GM19239 (cell line): ENCODE measurements around the gene LEP.

Source experiments
- DNase-seq: peaks from one replicate; pipeline ENCODE4 v3.0.0; 2011; ENCODE audit warnings: low spot score; ENCODE audit not compliant: insufficient read length
- FAIRE-seq: peaks from 2 replicates; lab custom pipeline; 2011; peaks lifted over from hg19 to GRCh38; lab: Jason Lieb, UNC

The LEP gene

GRCh38 chr7:128240696-128241386 lies at the start of gene LEP:
TSS of gene LEP (plus strand) at chr7:128241278. CDS start at chr7:128252019, 10,741 bp downstream.
- no peak for FAIRE-seq

GRCh38 chr7:128192497-128193142 lies 48.5 kb upstream of the LEP start:
- FAIRE-seq (no peak), DNase-seq (no peak)

More at GRCh38 chr7:128240696-128241386, at the start of gene LEP:
- DNase-seq, result no peak

GRCh38 chr7:128194533-128195282 lies 46.4 kb upstream of the LEP start:
- no peak for DNase-seq
- FAIRE-seq, result no peak

GRCh38 chr7:128197589-128197988 lies 43.5 kb upstream of the LEP start:
- FAIRE-seq (no peak), DNase-seq (no peak)

GRCh38 chr7:128197989-128198580 lies 43.0 kb upstream of the LEP start:
- no peak for DNase-seq
- no peak for FAIRE-seq

GRCh38 chr7:128200376-128200775 lies 40.7 kb upstream of the LEP start:
- DNase-seq, result no peak
- FAIRE-seq, result no peak

GRCh38 chr7:128201067-128201689 lies 39.9 kb upstream of the LEP start:
- DNase-seq (no peak), FAIRE-seq (no peak)

GRCh38 chr7:128201690-128202085 lies 39.4 kb upstream of the LEP start:
- DNase-seq (no peak), FAIRE-seq (no peak)

- DNase-seq (no peak), FAIRE-seq (no peak)
Measured at GRCh38 chr7:128202287-128202957, 38.7 kb upstream of the LEP start.

GRCh38 chr7:128203047-128203491 lies 38.0 kb upstream of the LEP start:
- FAIRE-seq (no peak), DNase-seq (no peak)

GRCh38 chr7:128203710-128204214 lies 37.3 kb upstream of the LEP start:
- DNase-seq (no peak), FAIRE-seq (no peak)

- no peak for FAIRE-seq
- DNase-seq, result no peak
Measured at GRCh38 chr7:128204455-128204854, 36.6 kb upstream of the LEP start.

GRCh38 chr7:128205068-128205467 lies 36.0 kb upstream of the LEP start:
- DNase-seq, result no peak
- no peak for FAIRE-seq

GRCh38 chr7:128206017-128206746 lies 34.9 kb upstream of the LEP start:
- FAIRE-seq (no peak), DNase-seq (no peak)

GRCh38 chr7:128206747-128207500 lies 34.2 kb upstream of the LEP start:
- DNase-seq, result no peak
- no peak for FAIRE-seq

GRCh38 chr7:128207609-128208008 lies 33.5 kb upstream of the LEP start:
- FAIRE-seq, result no peak
- DNase-seq, result no peak

- DNase-seq, result peak; percentile 79
- peak; percentile 100 for FAIRE-seq
Measured at GRCh38 chr7:128209229-128210035, 31.6 kb upstream of the LEP start.

- FAIRE-seq (no peak), DNase-seq (no peak)
Measured at GRCh38 chr7:128210036-128210347, 31.1 kb upstream of the LEP start.
